Left hindlimb (tissue), 1 donor: ENCODE data around the gene NR1H2.
"Not testable (repeated sequence)": the region's sequence is repeated elsewhere in the genome, so short reads cannot be mapped to it uniquely, and the experiment has no call there.

Experiments used
- DNase-seq: peaks from one replicate; pipeline ENCODE4 v3.0.0-alpha.2; 2018

Gene NR1H2

GRCh38 chr19:50379602-50380001 lies 3.3 kb downstream of the NR1H2 start:
- no peak for DNase-seq

- DNase-seq: no peak
These were observed 3.9 kb downstream of the NR1H2 start for GRCh38 chr19:50380137-50380536.

GRCh38 chr19:50380751-50381151 lies 4.5 kb downstream of the NR1H2 start:
- no peak for DNase-seq

DNA sequence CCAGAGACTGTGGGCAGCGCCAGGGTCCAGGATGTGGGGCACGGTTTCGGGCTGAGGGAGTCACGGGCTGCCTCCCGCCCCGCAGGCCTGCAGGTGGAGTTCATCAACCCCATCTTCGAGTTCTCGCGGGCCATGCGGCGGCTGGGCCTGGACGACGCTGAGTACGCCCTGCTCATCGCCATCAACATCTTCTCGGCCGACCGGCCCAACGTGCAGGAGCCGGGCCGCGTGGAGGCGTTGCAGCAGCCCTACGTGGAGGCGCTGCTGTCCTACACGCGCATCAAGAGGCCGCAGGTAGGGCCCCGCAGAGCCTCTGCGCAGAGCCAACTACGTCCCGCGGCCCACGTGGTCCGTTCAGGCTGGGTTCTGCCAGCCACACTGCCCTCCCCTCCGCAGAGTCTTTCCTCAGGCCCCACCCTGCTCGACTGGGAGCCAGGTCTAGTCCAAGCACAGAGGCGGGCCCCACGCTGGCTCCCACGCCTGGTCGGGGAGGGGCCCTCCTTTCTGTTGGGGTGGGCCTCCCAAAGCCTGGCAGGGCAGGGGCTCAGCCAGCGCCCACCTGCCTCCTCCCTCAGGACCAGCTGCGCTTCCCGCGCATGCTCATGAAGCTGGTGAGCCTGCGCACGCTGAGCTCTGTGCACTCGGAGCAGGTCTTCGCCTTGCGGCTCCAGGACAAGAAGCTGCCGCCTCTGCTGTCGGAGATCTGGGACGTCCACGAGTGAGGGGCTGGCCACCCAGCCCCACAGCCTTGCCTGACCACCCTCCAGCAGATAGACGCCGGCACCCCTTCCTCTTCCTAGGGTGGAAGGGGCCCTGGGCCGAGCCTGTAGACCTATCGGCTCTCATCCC lies 5.8 kb downstream of the NR1H2 start:
- DNase-seq: no peak

DNA sequence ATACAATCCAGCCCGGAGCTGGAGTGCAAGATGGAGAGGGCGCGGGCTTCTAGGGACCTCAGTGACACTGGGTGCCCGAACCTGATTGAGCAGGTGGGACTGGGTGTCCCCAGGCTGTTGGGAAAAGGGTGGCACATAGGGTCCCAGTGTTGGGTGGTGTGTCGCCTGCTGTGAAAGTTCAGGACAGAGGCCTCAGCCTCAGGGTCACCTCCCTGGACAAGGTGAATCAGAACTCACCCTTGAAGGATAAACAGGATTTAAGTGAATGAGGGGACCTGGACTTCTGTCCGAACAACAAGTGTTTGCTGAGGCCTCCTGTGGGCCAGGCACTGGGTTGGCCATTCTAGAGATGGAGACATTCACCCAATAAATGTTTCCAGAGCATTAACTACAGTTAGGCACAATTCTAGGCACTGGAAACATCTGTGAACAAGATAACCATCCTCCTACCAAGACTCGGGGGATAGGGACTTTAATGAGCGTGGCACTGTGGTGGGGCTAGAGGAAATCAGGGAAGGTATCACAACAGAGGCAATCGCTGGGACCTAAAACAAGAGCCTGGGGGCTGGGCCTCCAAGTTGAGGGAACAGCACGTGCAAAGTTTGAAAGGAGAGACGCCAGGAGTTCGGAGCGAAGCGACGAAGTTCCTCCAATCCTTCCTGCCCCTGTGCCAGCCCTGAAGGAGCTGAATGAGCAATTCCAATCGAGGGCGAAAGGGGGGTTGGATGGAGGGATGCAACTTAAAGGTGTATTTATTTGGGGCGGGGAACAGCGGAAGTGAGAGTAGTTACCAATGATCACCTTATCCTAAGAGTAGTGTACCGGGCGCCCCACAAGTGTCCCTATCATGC lies 7.0 kb downstream of the NR1H2 start:
- DNase-seq: no peak

GRCh38 chr19:50383852-50384684 lies 7.8 kb downstream of the NR1H2 start, which contains the start of gene POLD1:
TSS of gene POLD1 (plus strand) at chr19:50384347. CDS start at chr19:50398852, 14,505 bp downstream.
- peak; percentile 97 for DNase-seq

- DNase-seq: no peak
These were observed 8.7 kb downstream of the NR1H2 start for GRCh38 chr19:50384685-50385535.

- no peak for DNase-seq
These were observed 11.1 kb downstream of the NR1H2 start for GRCh38 chr19:50387176-50387867.

DNA sequence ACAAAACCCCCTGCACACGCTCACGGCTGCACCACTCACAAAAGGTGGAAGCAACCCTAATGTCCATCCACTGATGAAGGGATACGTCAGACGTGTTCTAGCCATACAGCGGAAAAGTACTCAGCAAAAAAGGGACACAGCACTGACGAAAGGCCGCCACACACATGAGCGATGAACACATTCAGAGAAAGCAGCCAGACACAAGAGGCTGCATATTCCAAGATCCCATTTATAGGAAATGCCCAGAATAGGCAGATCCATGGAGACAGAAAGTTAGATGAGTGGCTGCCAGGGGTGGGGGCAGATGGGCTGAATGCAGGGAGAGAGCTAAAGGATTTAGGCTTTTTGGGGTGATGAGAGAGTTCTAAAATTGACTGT lies 11.6 kb downstream of the NR1H2 start:
- no peak for DNase-seq

- not testable (repeated sequence) for DNase-seq
These were observed 14.0 kb downstream of the NR1H2 start for GRCh38 chr19:50390295-50390694.

GRCh38 chr19:50390952-50391351 lies 14.7 kb downstream of the NR1H2 start:
- not testable (repeated sequence) for DNase-seq

GRCh38 chr19:50392759-50393158 lies 16.5 kb downstream of the NR1H2 start:
- no peak for DNase-seq

GRCh38 chr19:50393589-50393988 lies 17.3 kb downstream of the NR1H2 start:
- DNase-seq: no peak

GRCh38 chr19:50394017-50394416 lies 17.8 kb downstream of the NR1H2 start:
- no peak for DNase-seq

- DNase-seq: no peak
These were observed 22.6 kb downstream of the NR1H2 start for GRCh38 chr19:50398675-50399367.

GRCh38 chr19:50399368-50399745 lies 23.1 kb downstream of the NR1H2 start:
- DNase-seq: no peak

DNA sequence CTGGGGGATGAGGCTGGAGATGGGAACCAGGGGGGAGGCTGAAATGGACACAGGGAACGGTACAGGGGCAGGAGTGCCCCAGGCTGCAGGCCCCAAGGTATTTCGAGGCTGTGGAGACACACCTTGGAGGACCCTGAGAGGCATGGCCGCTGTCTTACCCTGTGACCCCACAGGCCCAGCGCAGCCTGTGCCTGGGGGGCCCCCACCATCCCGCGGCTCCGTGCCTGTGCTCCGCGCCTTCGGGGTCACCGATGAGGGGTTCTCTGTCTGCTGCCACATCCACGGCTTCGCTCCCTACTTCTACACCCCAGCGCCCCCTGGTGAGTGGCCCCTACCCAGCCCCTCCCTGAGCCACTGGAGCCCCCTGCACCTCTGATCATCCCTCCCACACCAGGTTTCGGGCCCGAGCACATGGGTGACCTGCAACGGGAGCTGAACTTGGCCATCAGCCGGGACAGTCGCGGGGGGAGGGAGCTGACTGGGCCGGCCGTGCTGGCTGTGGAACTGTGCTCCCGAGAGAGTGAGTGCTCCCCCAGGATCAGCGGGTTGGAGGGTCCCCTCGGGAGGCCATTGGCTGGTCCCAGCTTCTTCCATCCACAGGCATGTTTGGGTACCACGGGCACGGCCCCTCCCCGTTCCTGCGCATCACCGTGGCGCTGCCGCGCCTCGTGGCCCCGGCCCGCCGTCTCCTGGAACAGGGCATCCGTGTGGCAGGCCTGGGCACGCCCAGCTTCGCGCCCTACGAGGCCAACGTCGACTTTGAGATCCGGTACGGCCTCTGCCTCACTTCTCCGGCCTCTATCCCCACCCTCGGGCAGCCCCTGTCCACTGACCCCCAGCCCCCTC lies 25.6 kb downstream of the NR1H2 start:
- no peak for DNase-seq

DNA sequence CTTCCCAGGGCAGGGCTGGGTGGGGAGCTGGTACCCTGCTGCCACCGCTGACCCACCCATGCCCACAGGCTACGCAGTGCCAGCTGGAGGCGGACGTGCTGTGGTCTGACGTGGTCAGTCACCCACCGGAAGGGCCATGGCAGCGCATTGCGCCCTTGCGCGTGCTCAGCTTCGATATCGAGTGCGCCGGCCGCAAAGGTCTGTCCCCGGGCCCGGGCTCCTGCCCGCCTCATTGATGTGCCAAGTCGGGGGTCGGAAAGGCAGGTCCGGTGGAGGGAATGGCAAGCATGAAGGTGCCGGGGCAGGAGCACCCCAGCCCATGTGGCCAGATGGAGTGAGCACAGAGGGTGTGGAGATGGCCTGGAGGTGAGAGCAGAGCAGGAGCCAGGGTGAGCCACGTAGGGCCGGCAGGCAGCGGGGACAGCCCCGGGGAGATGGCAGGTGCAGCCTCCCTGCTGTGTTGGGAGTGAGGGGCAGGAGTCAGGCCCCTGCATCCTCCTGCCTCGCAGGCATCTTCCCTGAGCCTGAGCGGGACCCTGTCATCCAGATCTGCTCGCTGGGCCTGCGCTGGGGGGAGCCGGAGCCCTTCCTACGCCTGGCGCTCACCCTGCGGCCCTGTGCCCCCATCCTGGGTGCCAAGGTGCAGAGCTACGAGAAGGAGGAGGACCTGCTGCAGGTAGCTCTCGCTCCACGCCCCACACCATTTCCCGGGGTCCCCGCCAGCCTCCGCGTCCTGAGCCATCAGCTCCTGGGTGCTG lies 26.5 kb downstream of the NR1H2 start:
- no peak for DNase-seq
